GM23248 (cell line): Measurements from ENCODE around the gene DOCK3.

ENCODE experiments used
- EZH2 ChIP-seq: fragments of 200-600 bp; sonication (generic); IDR thresholded peaks from 2 replicates; pipeline ENCODE4 v1.6.1; 2018; ENCODE audit warnings: antibody characterized with exemption, mild to moderate bottlenecking; ENCODE audit not compliant: insufficient read depth, poor library complexity, severe bottlenecking
- EZH2phosphoT487 ChIP-seq: fragments of 200-600 bp; sonication (generic); IDR thresholded peaks from 2 replicates; pipeline ENCODE4 v1.6.1; 2018; ENCODE audit warnings: antibody characterized with exemption, moderate library complexity, mild to moderate bottlenecking, low read depth; ENCODE audit not compliant: insufficient read depth

DNA sequence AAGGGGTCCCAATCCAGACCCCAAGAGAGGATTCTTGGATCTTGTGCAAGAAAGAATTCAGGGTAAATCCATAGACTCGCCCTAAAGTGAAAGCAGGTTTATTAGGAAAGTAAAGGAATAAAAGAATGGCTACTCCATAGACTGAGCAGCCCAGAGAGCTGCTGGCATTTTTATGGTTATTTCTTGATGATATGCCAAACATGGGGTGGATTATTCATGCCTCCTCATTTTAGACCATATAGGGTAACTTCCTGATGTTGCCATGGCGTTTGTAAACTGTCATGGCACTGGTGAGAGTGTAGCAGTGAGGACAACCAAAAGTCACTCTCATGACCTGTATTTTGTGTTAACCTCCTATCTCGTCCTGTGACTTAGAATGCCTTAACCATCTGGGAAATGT, 142.2 kb downstream of the DOCK3 start:
- TF ChIP-seq EZH2: no peak
- no peak for TF ChIP-seq EZH2phosphoT487
